ENCODE data around the gene MAP3K7CL. TPM values are rescaled to one million over a fixed set of nuclear protein-coding genes. Genes with fewer than 3 reads are reported as not detected.

Gene MAP3K7CL, protein sequence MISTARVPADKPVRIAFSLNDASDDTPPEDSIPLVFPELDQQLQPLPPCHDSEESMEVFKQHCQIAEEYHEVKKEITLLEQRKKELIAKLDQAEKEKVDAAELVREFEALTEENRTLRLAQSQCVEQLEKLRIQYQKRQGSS
- 10.7 and 14.0 TPM in 2 replicates for total RNA-seq (2014; rRNA removed; shearing (Covaris generic))

DNA sequence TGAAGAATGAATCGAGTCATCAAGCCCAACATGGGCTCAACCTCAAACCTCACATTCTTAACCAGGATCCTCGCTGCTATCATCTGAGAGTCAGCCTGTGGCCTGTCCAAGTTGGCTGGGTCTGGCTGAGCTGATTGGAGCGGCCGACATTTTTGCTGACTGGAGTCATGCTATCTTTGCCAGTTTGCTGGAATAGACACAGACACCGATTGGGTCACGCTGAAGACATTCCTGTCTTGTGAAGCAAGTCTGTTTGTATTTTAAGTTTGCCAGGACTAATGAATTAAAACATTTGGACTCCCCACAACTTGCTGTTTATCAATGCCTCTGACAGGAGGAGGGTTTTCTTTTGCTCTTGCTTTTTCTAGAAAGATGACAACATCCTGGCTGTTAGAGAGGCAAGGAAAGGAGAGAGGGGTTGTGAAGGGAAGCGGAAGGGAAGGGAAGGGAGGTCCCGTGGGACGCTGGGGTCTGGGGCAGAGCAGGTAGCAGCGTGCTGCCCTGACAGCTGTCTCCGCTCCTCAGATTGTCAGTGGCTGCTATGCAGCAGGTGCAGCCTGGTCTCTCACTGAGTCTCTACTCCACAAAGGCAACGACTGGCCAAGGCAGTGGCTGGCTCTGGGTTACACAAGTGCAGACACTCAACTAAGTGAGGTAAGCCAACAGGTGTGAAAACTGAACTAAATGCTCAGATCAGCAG is at the start of gene MAP3K7CL:
Gene MAP3K7CL (plus strand): TSS at position 375 of the 700 bp plus-strand sequence. CDS start 2,701 bp downstream, outside the sequence.
- peak; percentile 100 for DNase-seq (ENCODE audit: low read depth)

DNA sequence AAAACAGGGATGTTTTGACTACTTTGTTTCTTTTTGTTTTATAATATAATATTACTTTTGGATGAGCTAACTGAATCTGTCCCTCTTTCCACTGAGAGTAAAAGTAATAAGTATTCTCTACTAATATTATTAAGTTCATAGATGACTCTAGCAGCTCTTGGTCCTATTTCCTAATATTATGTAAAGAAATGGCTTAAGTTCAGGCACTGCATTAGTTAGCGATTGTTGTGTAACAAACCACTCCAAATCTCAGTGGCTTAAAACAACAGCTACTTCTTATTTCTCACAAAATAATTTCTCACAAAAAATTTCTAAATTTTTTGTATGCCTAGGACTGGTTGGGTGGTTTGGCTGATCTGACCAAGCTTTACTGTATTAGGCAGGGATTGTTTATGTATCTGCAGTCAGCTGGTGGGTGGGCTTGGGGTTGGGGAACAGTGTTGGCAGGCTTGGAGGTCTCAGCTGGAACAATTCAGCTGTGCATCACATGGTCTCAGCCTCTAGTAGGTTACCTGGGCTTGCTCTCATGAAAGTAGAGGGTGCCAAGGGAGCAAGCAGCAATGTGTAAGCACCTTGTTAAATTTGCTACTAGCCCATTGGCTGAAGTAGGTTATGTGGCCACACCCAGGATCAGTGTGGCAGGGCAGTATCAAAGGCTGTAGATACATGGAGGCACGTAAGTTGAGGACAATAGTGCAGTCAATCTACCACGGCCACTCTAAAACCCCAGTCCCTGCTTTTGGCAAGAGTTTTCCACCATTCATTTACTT is 48.2 kb upstream of the MAP3K7CL start:
- no peak for DNase-seq (ENCODE audit: low read depth)

DNA sequence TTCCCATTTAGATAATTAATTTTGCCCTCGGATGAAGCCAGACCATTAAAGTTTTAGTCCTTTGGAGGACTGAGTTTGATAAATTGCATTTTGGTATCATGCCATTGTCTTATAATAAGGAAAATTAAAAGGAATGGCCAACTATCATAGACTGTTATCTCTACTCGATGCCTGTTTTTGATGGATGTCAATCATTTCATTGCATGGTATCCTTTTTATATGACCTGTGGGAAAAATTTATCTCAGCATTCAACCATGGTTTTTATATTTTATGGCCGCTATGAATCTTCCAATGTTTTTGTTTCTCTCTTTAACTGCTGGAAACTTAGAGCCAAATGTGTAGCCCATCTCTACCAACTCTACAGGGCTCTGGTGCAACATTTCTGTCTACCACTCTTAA is 47.1 kb upstream of the MAP3K7CL start:
- DNase-seq (ENCODE audit: low read depth), result no peak

DNA sequence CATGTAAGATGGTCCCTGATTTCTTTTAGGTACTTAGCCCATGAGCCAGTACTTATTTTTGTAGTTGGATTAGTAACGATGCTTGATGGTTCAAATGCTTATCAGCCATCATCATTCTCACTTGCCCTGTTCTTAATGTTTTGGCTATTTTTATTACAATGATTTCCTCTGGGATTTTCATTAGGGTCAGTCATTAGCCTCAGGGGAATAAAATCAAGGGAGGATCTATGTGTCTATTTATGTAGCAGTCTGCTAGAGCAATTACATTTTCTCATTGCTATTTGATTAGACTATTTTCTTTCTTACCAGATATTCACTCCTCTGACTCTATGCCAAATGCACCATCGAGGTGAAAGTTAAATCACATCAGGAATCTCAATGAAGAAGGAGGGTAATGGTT is 46.1 kb upstream of the MAP3K7CL start:
- peak; percentile 73 for DNase-seq (ENCODE audit: low read depth)

DNA sequence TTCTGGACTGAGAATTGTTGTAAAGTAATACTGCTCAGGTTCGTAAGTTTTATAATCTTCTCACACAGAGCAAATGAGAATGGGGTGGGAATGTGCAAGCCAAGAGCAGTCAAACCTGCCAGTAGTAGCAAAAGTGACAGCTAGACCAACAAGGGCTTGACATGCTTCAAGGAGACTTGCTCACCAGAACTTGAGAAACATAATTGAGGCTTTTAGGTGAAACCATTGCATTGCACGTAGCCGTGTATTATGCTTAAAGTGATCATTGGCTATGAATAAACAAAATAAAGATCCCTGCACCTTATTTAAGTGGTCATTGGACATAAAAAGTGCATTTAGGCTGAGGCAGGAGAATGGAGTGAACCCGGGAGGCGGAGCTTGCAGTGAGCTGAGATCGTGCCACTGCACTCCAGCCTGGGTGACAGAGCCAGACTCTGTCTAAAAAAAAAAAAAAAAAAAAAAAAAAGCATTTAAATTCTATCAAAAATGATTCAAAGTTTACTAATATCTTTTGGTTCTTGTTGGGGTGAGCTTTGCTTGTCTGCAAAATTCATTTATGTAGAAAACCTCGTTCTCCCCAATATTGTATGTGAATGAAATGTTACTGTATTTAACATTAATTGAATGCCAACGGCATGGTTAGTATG is 45.2 kb upstream of the MAP3K7CL start:
- DNase-seq (ENCODE audit: low read depth), result no peak

DNA sequence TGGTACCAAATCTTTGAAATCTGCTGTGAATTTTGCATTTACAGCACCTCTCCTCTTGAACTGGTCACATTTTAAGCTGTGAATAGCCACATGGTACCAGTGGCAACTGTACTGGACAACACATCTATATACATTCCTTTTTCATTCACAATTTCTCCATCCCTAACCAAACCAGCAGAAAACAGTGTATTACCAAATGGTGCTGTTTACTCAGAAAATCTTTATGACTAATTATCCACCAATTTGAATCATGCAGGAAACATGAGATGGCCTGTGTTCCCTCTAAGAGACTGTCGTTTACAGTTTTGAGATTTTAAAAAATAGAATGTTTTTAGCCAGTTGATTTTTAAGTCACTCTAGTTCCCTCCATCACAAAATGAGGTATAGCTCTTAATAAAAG is 39.4 kb upstream of the MAP3K7CL start:
- peak; percentile 86 for DNase-seq (ENCODE audit: low read depth)

DNA sequence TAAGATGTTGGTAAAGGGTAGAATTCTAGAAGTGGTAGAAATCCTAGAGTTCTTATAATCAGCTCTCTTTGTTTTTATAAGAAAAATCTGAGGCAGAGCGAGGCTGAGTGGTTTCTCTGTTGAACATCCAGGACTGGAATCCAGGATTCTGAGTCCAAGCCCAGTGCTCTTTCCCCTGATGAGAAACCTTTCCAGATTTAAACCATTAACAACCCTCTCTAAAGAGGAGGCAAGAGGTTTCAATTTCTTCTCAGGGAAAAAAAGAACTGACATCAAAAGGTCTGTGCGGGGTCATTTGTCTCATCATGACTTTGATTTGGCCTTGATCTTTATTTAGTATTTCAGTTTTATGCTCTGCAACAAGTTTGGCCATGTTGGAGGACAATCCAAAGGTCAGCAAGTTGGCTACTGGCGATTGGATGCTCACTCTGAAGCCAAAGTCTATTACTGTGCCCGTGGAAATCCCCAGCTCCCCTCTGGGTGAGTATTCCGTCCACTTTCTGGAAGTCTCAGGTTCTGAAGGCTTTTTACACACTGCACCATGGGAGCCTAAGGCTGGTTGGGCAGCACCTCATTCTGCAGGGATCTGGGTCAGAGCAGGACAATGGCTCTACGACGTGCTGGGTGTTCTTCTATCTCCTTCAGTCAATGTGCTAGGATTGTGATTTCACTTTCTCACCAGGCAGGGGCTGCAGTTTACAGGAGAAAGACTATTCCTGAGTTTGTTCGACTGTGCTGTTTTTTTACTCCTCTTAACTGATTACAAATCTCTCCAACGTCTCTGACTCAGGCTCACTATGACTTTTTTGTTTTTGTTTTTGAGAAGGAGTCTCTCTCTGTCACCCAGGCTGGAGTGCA is 38.1 kb upstream of the MAP3K7CL start:
- peak; percentile 77 for DNase-seq (ENCODE audit: low read depth)

DNA sequence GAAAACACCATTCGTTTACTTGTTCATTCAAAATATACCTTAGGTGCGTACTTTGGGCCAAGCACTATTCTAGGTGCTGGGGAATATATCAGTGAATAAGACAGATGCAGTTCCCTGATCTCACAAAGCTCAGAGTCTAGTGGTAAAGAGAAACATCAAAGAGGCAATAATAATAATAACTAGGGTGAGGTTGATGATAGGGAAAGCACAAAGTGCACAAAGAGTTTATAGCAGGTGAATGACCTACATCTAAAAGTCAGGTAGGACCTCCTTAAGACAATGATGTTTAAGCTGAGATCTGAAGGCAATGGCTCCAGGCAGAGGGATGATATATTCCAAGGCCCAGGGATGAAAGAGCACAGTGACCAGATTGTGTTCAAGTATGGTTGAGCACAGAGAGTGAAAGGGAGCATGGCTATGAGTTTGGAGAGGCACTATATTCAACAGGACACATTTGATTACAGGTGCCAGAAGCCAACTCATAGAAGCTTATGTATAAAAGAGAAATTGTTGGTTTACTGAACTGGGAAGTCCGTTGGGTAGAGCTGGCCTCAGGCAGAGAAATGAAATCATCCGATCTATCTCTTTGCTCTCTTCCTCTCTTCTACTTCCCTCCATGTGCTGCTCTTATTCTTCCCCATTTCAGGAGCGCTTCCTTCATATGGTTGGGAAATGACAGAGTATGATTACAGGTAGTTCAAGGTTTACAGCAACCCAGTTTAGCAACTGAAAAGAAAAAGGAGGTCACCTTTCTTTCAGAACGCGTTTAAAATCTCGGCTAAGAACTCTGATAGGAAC is 34.0 kb upstream of the MAP3K7CL start:
- DNase-seq (ENCODE audit: low read depth), result no peak

DNA sequence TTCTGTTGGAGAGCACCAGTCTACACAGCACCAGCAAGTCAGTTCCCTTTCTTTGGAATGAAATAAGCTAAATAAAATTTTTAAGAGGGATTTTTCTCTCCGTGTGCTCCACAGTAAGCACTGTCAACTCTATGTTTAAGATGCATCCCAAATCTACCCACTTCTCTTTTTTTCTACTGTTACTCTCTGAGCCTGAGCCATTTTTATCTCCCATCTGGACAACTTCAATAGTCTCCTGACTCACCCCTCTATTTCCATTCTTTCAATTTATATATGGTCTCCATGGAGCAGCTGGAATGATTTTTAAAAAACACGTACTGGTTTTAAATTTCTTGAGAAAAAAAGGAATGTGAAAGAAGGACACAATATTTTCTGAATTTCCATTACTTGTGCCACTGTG is 32.3 kb upstream of the MAP3K7CL start:
- no peak for DNase-seq (ENCODE audit: low read depth)

DNA sequence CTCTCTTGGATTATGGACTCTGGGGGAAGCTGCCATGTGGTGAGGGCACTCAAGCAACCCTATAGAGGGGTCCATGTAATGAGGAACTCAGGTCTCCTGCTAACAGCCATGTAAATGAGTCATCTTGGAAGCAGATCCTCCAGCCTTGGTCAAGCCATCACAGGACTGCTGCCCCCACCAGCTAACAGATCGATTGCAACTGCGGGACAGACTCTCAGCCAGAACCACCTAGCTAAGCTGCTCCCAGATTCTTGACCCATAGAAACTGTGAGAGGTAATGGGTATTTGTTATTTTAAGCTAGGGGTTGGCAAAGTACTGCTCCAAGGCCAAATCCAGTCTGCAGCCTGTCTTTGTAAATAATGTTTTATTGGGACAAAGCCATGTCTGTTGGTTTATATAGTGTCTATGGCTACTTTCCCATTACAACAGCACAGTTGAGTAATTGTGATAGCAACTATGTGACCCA is 27.6 kb upstream of the MAP3K7CL start:
- peak; percentile 21 for DNase-seq (ENCODE audit: low read depth)

DNA sequence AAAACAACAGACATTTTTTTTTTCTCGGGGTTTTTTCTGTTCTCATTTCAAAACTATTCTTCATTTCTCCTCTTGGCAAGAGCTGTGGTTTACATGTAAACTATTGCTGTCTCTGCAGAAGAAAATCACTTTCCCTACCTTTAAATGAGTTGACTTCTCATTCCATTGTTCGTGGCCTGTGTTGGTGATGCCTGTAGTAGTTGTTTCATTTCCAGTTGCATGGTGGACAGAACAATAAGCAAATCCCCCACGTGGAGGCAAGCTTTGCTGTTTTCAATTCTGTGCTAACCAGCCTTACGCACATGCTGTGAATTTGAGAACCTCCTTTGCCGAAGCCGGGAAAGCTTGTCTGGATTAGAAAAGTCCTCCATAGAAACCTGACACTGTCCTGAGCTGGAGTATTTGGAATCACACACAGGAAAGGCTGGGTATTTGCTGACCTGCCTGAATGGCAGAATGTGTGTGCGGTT is 26.2 kb upstream of the MAP3K7CL start:
- DNase-seq (ENCODE audit: low read depth), result no peak

DNA sequence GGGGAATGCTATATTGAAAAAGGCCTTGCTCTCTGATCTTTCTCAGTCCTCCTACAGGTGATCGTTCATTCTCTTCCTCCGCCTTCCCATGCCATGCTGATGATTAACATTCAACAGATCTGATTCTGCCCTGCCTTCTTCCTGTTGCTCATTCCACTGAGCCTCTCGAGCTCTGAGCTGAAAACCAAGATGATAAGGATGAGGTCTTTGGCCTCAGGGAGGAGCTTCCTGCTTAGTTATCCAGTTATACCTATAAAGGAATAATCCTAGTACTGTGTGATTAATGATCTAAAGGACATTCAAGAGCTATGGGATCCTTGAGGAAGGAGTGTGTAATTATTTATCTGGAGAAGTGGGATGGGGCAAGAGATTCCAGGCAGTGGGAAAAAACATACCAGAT is 25.2 kb upstream of the MAP3K7CL start:
- peak; percentile 83 for DNase-seq (ENCODE audit: low read depth)

DNA sequence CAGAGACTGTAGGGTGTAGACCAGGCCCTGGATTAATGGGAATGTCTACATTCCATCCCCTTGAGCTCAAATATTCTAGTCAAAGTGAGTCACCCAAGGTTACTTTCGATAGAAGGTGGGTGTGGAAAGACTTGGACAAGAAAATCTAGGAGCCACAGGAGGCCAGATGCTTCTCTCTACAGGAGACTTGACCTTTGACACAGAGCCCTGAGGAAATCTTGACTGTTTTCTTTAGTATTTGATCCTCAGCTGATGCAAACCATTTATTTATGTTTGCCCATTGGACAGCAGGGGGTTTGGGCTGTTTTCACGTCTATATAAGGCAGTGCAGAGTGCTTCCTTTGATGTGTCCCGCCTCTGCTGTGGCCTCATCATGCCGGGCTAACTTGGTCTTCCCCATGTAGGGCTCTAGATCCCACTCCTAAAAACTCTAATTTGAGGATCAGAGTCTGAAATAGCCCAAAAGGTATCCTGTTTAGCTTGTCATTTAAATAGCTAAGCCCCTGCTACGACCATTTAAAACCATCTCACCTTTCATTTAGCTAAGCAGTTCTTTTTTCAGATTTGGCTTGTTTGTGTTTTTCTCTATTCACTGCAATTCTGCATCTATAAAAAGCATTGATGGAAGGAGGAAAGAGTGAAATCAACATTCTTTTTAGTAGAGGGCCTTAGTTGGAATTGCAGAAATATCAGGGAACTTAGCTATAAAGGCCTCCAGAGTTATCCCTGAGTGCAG is 15.5 kb upstream of the MAP3K7CL start:
- DNase-seq (ENCODE audit: low read depth), result peak; percentile 96

DNA sequence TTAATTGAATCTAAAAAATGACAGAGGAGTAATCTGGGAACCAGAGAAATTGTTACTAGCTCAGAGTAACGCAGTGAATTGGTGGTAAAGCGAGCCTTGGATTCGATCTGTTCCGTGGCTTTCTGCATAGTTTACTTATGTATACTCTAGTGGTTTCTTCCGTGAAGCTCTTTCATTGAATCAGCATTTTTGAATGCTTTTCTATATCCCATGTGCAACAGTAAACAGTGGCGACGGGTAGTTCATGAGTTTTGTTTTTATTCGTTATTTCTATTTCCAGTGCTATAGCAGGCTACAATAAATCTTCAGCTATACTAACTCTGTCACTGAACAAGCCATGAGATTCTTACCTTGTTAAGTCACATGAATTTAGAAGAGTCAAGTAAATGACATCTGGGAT is 14.5 kb upstream of the MAP3K7CL start:
- no peak for DNase-seq (ENCODE audit: low read depth)

DNA sequence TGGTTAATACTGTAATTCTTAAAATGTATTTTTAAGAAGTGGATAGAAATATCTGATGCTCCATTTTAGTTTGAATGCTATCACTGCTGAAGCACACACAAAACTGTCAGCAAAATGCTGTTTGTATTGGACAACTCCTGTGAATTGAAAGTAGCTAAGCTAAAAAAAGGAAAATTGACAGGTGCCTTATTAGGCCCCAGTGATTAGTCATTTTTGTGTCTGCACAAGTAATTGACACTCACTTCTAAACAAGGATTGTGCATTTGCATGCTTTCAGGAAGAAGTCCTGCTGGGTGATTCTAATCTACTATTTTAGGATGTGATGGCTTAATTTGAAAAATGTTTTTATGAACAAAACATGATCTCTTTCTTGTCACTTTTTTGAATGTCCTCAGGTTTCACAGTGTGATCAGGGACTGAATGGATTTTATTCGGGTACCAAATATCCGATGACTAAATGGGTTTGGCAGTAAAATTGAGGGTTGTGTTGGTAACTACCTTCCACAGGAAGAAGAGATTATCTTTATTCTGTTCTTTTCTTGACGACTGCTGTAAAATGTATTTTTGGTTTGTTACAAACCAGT is 13.0 kb upstream of the MAP3K7CL start:
- DNase-seq (ENCODE audit: low read depth), result no peak

DNA sequence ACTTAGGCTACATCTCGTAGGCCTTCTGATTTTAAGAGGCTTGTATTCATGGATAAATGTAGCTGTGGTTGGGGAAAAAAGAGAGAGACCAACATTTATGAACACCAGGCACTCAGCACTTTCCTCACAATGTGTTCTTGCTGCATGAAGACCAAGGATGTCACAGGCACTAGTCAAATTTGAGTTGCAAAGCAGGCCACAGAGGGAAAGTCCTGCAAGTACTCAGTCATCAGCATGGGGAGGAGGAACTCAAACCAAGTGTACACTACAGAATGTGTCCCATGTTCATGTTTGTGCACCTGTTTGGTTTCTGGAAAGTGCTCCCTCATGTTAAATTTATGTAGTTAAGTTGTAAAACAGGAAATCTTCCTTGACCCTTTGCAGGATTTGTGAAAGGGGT is 8.7 kb upstream of the MAP3K7CL start:
- no peak for DNase-seq (ENCODE audit: low read depth)

DNA sequence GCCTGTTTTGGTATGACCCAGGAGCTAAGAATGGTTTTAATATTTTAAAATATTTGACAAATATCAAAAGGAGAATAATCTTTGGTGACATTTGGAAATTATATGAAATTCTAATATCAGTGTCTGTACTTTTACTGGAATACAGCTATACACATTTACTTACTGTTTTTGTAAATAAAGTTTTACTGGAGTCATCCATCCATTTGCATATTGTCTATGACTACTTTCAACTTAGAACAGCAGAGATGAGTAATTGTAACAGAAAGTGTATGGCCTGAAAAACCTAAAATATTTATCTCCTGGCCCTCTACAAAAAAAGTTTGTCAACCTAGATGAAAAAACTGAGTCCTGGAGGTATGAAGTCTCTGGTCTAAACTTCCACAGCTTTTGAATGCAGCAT is 5.8 kb upstream of the MAP3K7CL start:
- DNase-seq (ENCODE audit: low read depth), result no peak

DNA sequence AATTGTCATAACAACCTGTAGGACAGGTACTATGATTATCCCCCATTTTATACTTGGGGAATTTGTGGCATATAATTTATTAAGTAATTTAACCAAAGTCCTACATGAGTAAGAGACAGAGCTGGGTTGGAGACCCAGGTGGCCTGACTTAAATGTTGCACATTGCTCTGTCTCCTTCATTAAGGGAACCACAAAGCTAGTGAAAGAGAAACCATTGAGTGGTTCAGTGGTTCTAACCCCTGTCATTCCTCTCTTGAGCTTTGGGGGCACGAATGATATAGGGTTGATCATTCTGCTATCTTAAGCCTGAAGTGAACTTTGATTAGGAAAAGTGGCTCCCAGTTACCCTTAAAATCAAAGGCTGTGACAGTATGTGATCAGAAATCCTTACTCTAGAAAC is 5.3 kb upstream of the MAP3K7CL start:
- DNase-seq (ENCODE audit: low read depth), result no peak

DNA sequence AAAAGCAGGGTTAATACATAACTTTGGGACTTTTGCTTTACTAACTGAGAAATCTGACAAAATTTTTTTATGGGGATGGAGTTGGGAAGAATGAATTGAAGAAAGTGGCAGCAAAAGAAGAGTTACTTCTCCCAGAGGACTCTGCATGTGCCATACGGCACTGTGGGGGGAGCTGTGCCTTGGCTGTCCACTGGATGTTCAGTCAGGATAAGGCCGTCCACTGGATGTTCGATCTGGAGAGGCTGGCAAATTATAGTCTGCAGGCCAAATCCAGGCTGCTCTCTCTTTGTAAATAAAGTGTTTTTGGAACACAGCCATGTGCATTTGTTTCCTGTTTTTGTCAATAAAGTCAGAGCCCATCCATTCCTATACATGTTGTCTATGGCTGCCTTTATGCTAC is 4.5 kb upstream of the MAP3K7CL start:
- DNase-seq (ENCODE audit: low read depth), result no peak
